ENCODE results near the gene TIGD4. TPM values are rescaled to one million over a fixed set of nuclear protein-coding genes. Genes with fewer than 3 reads are reported as not detected.
"Not testable (repeated sequence)": the region's sequence is repeated elsewhere in the genome, so short reads cannot be mapped to it uniquely, and the experiment has no call there.

Gene TIGD4
- polyA plus RNA-seq, 1 donor: 1.6 TPM

DNA sequence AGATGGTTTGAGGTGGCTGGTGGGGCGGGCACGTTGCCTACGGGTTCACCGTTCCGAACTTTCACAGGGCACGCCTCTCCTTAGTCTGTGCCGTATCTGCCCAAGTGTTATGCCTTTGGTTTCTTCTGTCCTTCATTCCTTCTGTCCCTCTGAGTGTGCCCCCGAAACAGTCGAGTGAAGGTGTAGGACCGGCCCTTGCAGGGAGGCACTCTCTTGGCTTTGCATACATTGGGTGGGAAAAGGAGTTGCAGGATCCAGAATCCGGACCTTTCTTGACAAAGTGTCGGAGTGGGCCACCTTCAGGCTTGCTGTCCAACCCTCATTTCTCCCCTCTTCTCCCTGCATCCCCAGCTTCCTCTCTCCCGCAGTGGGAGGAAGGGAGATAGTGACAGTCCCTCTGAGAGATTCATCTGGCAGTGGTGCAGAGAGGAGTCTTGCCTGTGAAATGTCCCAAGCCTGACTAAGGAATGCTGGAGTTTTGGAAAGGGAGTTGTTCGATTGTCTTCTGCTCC, 793 bp upstream of the TIGD4 start:
- no peak for DNase-seq

DNA sequence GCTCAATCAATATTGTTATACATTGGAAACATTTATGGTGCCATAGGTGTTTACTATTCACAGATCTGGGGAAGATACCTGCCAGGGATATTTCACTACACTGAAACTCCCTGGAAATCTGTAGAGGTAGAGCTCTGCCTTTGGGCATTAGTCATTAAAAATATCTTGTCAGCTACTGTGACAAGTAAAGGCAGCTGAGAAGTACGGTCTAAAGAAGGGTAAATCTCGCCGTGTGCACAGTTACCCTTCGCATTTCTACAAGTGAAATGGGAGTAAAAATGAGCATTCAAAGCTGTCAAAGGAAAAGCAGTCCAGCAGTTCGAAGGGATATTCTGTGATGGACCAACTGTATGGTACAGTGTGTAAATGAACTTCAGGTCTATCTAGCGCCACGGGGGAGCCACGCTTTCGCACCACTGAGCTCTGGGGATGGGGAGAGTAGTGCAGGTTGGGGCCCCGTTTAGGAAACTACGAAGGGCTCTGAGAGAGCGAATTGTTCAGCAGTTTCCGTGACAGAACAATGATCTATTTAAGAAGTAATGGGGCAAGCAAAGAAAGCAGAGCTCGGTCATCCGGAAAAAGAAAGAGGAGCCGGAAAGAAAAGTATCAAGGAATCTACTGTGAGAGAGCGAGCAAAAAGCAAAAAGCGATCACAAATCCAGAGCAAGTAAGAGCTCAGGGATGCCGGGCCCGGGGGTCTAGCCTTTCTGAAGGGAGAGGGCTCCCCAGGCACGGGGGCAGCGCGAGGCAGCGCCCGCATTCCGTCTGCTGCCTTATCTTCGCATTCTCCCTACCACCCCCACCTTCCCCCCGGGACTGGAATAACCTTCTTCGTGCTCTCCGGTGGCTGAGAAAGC, 646 bp downstream of the TIGD4 start:
- DNase-seq: peak; percentile 36

DNA sequence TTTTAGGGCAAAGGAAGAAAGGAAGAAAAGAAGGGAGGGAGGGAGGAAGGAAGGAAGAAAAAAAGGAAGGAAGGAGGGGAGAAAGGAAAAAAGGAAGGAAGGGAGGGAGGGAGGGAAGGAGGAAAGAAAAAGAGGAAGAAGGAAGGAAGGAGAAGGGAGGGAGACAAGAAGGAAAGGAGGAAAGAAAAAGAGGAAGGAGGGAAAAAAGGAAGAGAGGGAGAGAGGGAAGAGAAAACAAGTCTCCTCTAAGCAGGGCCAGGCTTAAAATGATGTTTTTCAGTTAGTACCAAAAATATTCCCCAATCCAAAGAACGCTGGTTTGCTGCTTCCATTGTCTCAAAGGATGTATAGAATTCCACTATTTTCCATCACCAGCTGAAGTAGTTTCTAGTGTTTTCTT, 2.0 kb downstream of the TIGD4 start:
- no peak for DNase-seq

DNA sequence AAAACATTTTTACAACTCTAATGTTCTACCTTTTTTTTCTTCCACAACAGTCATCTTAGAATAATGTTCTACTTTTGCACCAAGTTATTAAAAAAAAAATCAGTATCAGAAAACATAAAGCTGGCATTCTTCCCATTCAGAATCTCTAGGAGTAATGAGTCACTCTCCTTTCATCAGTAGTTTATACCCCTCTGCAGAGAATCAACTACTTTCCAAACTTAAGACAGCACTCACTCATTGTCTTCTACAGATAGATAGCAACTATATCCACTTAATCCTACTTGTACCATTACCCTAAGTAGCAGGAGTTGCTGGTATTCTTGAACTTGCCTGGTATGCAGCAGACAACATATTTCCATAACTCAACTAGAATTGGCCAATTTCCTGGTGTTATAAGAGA, 3.2 kb downstream of the TIGD4 start:
- DNase-seq: no peak

DNA sequence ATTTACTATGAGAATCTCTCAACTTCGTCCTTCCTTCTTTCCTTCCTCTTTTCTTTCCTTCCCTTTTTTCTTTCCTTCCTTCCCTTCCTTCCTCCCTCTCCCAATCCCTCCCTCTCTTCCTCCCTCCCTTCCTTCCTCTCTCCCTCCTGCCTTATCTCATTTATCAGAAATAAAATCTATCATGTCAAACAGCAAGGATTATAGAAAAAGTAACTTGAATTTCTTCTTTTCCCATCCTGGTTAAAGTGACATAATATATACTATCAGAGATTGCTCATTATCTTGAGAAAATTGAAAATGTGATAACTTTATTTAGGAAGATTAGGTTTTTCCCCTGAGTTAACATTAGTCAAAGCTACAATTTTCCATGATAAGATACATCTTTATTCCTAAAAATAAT, 5.6 kb downstream of the TIGD4 start:
- no peak for DNase-seq

DNA sequence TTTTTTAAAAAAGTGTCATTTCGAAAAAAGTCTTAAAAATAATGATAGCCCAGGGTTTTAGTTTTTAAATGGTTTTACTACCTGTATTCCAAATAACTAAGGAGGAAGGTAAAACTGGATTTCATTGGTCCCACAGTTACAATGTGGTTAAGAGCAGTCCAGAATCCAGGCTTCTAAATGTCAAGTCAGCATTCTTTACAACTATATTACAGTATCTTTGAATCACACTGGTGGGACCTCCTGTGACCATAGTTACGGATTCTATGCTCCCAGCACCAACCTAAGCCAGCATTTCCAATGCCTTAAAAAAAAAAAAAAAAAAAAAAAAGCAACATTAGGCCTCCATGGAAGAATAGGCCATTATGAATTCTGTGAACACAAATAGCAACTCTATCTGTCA, 6.2 kb downstream of the TIGD4 start:
- DNase-seq: no peak

DNA sequence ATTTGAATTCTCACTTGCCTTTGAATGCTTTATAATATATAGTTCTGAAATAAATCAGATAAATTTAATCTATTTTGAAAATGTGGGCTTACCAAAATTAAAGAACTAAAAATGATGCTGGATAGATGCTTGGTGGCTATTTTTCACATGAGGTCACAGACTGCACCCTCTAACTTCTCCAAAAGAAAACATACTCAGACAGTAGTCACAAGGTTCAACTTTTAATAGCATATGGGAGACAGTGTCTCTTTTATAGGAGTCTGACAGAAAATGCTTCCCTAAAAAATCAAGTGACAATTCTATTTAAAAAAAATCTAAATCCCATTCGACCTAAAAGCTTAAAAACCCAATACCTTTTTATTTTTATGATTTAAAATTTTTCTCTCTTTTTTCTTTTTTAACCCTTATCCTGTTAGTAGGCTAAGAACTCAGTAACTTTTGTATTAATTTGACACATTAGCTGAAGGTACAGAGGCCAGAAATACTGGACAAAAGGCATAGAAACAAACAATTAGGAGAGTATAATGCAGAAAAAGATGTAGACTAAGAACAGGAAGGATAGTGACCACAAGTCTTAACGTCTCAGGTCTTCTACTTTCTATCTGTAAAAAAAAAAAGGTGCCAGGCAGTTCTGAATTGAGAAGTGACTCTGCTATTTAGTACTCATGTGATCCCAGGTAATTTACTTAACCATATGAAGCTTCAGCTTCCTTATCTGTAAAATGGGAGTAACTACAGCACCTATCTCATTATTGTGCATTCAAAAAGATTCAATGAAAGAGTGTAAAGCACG, 7.6 kb downstream of the TIGD4 start:
- DNase-seq: no peak

DNA sequence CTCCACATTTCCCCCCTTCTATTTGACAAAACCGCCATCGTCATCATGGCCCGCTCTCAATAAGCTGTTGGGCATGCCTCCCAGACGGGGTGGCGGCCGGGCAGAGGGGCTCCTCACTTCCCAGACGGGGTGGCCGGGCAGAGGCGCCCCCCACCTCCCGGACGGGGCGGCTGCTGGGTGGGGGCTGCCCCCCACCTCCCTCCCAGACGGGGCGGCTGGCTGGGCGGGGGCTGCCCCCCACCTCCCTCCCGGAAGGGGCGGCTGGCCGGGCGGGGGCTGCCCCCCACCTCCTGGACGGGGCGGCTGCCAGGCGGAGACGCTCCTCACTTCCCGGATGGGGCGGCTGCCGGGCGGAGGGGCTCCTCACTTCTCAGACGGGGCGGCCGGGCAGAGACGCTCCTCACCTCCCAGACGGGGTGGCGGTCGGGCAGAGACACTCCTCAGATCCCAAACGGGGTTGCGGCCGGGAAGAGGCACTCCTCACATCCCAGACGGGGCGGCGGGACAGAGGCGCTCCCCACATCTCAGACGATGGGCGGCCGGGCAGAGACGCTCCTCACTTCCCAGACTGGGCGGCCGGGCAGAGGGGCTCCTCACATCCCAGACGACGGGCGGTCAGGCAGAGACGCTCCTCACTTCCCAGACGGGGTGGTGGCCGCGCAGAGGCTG, 14.3 kb downstream of the TIGD4 start:
- DNase-seq: not testable (repeated sequence)

DNA sequence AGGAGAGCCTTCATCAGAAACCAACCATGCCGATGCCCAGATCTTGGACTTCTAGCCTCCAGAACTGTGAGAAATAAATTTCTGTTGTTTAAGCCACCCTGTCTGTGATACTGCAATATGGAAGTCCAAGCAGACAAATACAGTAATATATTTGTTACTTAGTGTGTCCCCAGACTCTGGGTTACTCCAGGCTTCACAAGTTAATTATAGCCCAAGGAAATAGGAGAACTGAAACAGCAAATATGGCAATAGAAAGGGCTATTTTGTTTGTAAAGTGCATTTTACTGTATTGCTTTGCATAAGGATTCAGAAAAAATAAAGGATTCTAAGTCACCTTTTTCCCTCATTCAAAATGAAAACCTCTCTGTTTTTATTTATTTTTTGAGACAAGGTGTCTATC, 15.7 kb downstream of the TIGD4 start:
- no peak for DNase-seq

DNA sequence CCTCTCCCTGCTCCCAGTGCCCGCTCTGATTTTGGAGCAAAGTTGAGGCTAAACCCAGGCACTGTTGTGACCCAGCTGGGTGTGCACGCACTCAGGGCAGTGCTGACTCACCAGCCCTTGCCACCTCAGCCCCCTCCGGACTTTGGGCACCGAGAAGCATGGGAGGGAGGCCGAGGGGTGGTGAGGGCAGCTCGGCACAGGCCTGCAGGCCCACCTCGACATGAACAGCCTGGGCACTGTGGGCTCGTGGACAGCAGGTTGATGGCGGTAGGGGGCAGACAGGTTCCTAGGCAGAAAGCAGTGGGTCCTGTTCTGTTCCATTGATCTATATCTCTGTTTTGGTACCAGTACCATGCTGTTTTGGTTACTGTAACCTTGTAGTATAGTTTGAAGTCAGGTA, 30.9 kb downstream of the TIGD4 start:
- no peak for DNase-seq

DNA sequence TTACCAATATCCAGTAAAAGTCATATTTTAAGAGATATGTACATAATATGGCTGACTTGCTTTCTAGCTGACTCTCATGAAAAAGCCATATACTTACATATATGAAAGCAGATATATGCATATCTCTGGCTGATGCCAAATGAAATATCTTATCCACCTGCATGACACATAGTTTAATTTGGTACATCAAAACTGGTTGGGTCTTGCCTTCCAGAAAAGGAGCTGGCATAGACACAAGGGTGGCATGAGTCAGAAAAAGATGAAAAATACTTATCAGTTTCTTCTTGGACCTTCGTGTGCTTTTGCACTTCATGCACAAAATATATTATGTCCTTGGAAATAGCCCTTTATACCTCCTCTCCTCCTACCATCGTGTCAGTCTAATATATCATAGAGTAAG, 32.1 kb downstream of the TIGD4 start:
- no peak for DNase-seq

DNA sequence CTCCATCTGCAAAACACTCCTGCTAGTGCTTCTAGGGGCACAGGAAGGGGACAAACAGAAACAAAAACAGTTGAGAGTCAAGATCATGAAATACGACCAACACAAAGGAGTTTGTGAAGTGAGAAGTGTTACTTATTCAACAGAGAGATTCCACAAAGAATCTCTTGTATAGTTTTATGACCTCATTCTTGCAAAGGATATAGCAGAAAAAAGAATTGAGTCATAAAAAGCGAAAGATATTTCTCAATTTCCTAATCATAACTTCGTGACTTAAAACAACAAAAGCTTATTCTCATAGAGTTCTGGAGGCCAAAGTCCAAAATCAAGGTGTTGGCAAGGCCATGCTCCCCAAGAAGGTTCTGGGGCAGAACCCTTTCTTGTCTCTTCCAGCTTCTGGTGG, 40.7 kb downstream of the TIGD4 start:
- no peak for DNase-seq

DNA sequence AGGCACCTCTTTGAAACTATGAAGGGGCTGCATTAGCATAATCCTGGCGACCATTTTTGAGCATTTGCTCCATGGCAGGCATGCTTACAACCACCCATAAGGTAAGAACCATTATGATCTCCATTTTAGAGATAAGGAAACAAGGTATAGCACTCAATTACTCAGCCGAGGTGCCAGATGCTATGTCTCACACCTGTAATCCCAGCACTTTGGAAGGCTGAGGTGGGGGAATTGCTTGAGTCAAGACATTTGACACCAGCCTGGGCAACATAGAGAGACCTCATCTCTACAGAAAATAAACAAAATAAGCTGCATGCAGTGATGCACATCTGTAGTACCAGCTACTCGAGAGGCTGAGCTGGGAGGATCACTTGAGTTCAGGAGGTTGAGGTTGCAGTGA, 43.6 kb downstream of the TIGD4 start:
- no peak for DNase-seq

DNA sequence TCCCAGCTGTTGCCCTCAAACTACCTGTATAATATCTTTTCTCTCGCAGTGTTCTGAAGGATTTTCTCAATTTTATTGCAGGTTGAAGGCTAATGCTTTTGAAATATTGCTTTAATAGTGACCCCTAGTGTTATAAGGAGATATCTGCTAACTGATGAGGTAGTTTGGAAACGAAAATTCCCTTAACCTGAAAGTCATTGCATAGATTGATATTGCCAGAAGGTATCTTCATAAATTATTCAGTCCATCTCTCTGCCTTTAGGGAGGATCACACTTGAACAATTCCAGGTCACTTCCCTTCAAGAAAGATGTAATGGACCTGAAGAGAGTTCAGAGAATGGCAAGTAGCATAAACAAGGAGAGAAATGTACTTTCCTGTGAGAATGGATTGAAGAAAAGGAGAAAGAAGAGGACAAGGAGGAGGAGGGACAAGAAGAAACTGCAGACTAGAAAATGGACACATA, 44.1 kb downstream of the TIGD4 start:
- no peak for DNase-seq

DNA sequence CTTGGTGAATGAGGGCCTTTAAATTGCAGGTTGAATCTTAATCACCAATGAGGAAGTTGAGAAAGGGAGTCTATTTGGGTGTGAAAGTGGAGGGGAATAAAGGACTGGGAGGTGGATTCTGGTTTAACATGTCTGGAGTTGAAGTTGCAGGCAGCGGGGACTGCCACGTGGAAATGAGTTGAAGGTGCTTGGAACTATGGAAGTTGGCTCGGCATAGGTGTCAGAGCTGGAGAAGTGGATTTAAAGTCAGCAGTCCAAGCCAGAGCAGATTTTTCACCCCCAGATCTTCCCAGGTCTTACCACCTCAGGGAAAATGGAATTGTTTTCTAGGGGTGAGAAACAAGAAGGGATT, 44.9 kb downstream of the TIGD4 start:
- DNase-seq: no peak

DNA sequence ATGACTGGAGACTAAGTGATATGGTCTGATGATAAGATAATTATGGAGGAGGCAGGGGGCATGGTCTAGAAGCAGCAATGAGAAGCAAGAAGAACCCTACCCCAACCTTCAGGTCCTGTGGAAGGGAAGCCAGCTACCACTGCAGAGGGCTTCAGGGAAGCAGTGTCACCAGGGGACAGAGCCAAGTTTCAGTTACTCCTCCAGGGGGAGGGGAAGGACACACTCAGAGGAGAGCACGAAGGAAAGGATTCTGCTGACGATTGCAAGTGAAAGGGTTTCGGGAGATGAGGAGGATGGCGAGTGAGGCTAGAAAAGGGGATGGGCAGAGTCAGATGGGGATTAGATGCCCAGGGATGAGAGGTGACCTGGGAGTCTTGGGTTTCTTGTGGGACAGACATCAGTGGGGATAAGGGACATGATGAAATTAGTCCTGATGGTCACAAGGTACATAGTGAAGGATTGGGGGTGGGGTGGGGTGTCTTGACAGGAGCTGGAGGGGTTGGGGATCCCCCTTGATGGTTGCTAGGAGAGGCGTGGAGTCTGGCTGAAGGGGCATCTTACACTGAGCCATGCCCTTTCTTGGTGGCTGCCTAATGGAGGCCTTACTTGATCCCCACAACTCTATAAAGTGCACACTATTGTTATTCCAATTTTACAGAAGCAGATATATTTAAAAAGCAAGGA, 45.4 kb downstream of the TIGD4 start:
- DNase-seq: no peak

DNA sequence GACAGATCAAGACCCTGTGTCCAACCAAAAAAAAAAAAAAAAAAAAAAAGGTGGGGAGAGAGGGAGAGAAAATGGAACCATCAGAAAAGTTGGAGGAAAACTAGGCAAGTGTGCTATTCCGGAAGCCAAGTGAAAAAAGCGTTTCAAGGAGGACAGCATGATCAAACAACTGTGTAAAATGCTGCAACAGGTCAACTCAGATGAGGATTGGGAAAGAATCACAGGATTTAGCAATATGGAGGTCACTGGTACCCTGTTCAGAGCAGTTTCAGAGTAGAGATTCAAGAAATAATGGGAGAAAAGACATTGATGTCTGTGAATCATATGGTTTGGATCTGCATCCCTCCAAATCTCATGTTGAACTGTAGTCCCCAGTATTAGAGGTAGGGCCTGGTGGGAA, 47.5 kb downstream of the TIGD4 start:
- DNase-seq: no peak

DNA sequence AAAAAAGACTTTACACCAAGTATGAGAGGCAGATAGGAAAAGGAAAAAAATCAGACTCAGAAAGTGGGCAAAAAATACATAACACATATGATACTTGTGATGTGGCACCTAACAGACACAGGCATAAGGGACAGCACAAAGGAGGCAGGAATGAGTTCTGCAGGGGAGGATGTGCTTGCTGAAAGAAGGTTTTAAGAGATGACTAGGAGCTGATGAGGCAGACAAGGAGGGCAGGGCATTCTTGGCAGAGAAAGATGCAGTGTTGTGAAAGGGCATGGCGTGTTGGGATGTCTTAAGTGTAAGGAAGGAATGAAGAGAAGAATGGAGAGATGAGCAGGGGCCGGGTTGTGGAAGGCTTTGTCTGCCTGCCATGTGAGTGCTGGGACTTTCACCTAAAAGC, 50.1 kb downstream of the TIGD4 start:
- DNase-seq: no peak

DNA sequence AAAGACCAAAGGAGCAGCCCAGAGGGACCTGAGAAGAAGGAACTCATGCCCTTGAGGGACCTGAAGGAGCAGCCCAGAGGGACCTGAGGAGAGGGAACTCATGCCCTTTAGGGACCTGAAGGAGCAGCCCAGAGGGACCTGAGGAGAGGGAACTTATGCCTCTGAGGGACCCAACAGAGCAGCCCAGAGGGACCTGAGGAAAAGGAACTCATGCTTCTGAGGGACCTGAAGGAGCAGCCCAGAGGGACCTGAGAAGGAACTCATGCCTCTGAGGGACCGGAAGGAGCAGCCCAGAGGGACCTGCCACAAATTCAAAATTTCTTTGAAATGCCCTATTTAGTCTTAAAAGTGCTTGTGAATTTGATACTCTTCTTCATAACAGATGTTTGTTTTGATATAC, 51.2 kb downstream of the TIGD4 start:
- DNase-seq: no peak

DNA sequence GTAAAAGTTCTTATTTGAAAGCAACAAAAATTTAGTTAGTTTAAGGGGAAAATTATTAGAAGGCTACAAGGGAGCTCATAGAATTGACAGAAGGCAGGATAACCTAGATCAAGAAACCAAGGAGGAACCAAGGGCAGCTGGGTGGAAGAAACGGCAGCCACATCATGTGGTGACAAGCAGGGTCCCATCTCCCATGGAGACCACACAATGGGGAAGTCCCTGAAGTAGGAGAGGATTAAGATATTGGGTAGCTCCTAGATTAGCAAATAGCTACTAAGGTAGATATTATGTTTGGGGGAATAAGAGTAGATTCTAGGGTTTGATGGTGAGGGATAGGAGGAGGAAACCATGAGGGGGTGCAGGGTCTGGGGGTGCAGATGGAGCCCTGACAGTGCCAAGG, 51.7 kb downstream of the TIGD4 start:
- DNase-seq: no peak

DNA sequence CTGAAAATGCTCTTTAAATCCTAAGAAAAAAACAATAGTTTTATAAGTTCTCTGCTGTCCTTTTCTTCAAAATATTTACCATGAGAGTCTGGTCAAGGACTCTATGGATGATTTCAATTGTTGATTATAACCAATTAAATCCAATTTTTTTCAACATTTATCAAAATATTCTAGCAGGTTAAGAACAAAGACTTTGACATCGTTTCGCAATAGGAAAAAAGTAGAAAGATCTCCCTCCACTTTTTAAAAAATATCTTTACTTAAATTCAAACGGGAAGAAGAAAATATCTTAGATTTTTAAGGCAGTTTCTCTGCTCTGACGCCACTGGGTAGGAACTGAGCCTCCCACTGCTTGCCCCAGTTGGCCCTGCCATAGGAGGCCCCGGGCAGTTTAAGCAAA, 55.0 kb downstream of the TIGD4 start:
- no peak for DNase-seq

DNA sequence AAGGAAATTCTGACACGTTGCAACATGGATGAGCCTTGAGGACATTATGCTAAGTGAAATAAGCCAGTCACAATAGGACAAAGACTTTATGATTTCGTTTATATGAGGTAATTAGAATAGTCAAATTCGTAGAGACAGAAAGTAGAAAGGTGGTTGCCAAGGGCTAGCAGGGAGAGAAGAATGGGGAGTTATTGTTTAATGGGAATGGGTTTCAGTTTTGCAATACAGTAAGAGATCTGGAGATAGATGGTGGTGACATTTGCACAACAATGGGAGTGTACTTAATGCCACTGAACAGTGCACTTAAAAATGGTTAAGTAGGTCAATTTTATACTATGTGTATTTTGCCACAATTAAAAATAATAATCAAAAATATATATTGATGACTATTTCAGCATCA, 56.3 kb downstream of the TIGD4 start:
- no peak for DNase-seq

Data from hindlimb muscle (tissue), 1 donor.